MM.1S (cell line): ENCODE results near the gene CYFIP1.

ENCODE experiments used
- CTCF ChIP-seq: fragments of 300-600 bp; sonication (generic); IDR thresholded peaks from 2 replicates; pipeline ENCODE4 v1.5.1; 2016; ENCODE audit warnings: antibody characterized with exemption, low read length, mixed read lengths
- EZH2 ChIP-seq: fragments of 300-600 bp; sonication (generic); optimal IDR thresholded peaks from 2 replicates; pipeline ENCODE3; 2017; ENCODE audit warnings: low read depth, mild to moderate bottlenecking, antibody characterized with exemption, low read length, mixed read lengths
- EZH2phosphoT487 ChIP-seq: fragments of 300-600 bp; sonication (generic); IDR thresholded peaks from 2 replicates; pipeline ENCODE4 v1.6.1; 2018; ENCODE audit warnings: antibody characterized with exemption, low read length

- TF ChIP-seq CTCF (no peak), EZH2phosphoT487 (no peak), EZH2 (no peak)
Observed at GRCh38 chr15:22961762-22962161, 18.4 kb downstream of the CYFIP1 start.
